GM19023 (cell line): ENCODE results near the gene ARL8A.
"Not testable (repeated sequence)": the region's sequence is repeated elsewhere in the genome, so short reads cannot be mapped to it uniquely, and the experiment has no call there.

ENCODE experiments used
- ATAC-seq: cut with Tn5 transposase; IDR thresholded peaks from one replicate; pipeline ENCODE4 v1.9.1; 2021; ENCODE audit warnings: mild to moderate bottlenecking, moderate library complexity; ENCODE audit not compliant: unreplicated experiment

Gene ARL8A

GRCh38 chr1:202121006-202121405 lies 23.5 kb downstream of the ARL8A start:
- no peak for ATAC-seq

- no peak for ATAC-seq
Observed at GRCh38 chr1:202117898-202118371, 26.6 kb downstream of the ARL8A start.

- no peak for ATAC-seq
Observed at GRCh38 chr1:202116287-202116686, 28.2 kb downstream of the ARL8A start.

GRCh38 chr1:202113690-202114300 lies 30.7 kb downstream of the ARL8A start:
- peak; percentile 71 for ATAC-seq

GRCh38 chr1:202112859-202113689 lies 31.5 kb downstream of the ARL8A start:
- no peak for ATAC-seq

- ATAC-seq, result not testable (repeated sequence)
Observed at GRCh38 chr1:202111589-202111988, 32.9 kb downstream of the ARL8A start.

GRCh38 chr1:202110977-202111376 lies 33.6 kb downstream of the ARL8A start:
- no peak for ATAC-seq

GRCh38 chr1:202107801-202108731 lies 36.5 kb downstream of the ARL8A start:
- no peak for ATAC-seq

- ATAC-seq, result no peak
Observed at GRCh38 chr1:202107321-202107761, 37.2 kb downstream of the ARL8A start.

- no peak for ATAC-seq
Observed at GRCh38 chr1:202106340-202107254, 37.9 kb downstream of the ARL8A start.

- ATAC-seq, result no peak
Observed at GRCh38 chr1:202105571-202106339, 38.8 kb downstream of the ARL8A start.

- no peak for ATAC-seq
Observed at GRCh38 chr1:202104073-202104472, 40.5 kb downstream of the ARL8A start.

- ATAC-seq, result no peak
Observed at GRCh38 chr1:202101184-202101583, 43.4 kb downstream of the ARL8A start.

- no peak for ATAC-seq
Observed at GRCh38 chr1:202093858-202094257, 50.7 kb downstream of the ARL8A start.

- no peak for ATAC-seq
Observed at GRCh38 chr1:202090994-202091393, 53.5 kb downstream of the ARL8A start.

- ATAC-seq, result no peak
Observed at GRCh38 chr1:202088206-202088605, 56.3 kb downstream of the ARL8A start.

GRCh38 chr1:202086579-202087350 lies 57.8 kb downstream of the ARL8A start:
- ATAC-seq, result no peak

GRCh38 chr1:202085682-202086373 lies 58.7 kb downstream of the ARL8A start:
- ATAC-seq, result no peak
